Activated CD8-positive, alpha-beta T cell treated with anti-CD3 and anti-CD28 coated beads, Interleukin-2, amount 10 ng/mL, durations not matched to agents 7 days and 5 days (primary cell): ENCODE measurements around the gene IFNW1. TPM values are rescaled to one million over a fixed set of nuclear protein-coding genes. Genes with fewer than 3 reads are reported as not detected.
"Not testable (repeated sequence)": the region's sequence is repeated elsewhere in the genome, so short reads cannot be mapped to it uniquely, and the experiment has no call there.

ENCODE experiments used
- ATAC-seq: fragments of 150-1000 bp; cut with Tn5 transposase; one replicate; pipeline ENCODE4 v1.10.0; 2021; ENCODE audit warnings: moderate library complexity
- CTCF ChIA-PET: fragments of 350-600 bp; sonication (Branson Sonifier 250); formaldehyde crosslinking; loops from one replicate; lab custom pipeline; 2021; ENCODE audit warnings: antibody characterized with exemption; lab: Charles Lee
- POLR2A ChIA-PET: fragments of 350-600 bp; sonication (Branson Sonifier 250); formaldehyde crosslinking; loops from one replicate; lab custom pipeline; 2021; ENCODE audit warnings: antibody characterized with exemption; lab: Charles Lee
- DNase-seq: peaks from one replicate; pipeline ENCODE4 v3.0.0-alpha.2; 2020
- H3K27ac Mint-ChIP-seq: one replicate; pipeline ENCODE4 v1.8.0; 2021; ENCODE audit warnings: mild to moderate bottlenecking, mixed read lengths
- H3K27me3 Mint-ChIP-seq: one replicate; pipeline ENCODE4 v1.8.0; 2021; ENCODE audit warnings: low read depth, mixed read lengths
- H3K36me3 Mint-ChIP-seq: one replicate; pipeline ENCODE4 v1.8.0; 2021; ENCODE audit warnings: low read depth, mixed read lengths
- H3K4me1 Mint-ChIP-seq: one replicate; pipeline ENCODE4 v1.8.0; 2021; ENCODE audit warnings: low read depth, mixed read lengths
- H3K4me3 Mint-ChIP-seq: one replicate; pipeline ENCODE4 v1.8.0; 2021; ENCODE audit warnings: mild to moderate bottlenecking, mixed read lengths
- H3K9me3 Mint-ChIP-seq: one replicate; pipeline ENCODE4 v1.8.0; 2022; ENCODE audit warnings: mixed read lengths; ENCODE audit not compliant: insufficient read depth
- total RNA-seq, 2 experiments: library from RNA; stranded (reverse); gene quantifications; one replicate each; pipeline ENCODE4 v1.2.3, GENCODE V29; 2021

IFNW1 gene
- not detected for total RNA-seq

GRCh38 chr9:21141427-21141882 is at the start of gene IFNW1:
IFNW1 (minus strand) TSS chr9:21141832; CDS start chr9:21141570, 262 bp downstream.
- peak within 1 kb of the TSS; percentile 40 for H3K27ac Mint-ChIP-seq
- POLR2A ChIA-PET, result no interaction called here
- peaks cover 13% of the 10 kb centered on the region for H3K9me3 Mint-ChIP-seq
- H3K4me1 Mint-ChIP-seq, result peaks cover 44% of the 10 kb centered on the region
- peaks cover 35% of the 10 kb centered on the region for H3K36me3 Mint-ChIP-seq
- ATAC-seq (no peak), DNase-seq (no peak)
- H3K27me3 Mint-ChIP-seq, result peaks cover 4% of the 10 kb centered on the region
- no peak within 1 kb of the TSS for H3K4me3 Mint-ChIP-seq
- CTCF ChIA-PET, result interaction anchor here (1.1 to 1.2 kb wide), 2 partner anchors 12 to 29 kb away, joined by 3 to 9 read pairs; no protein-coding TSS in a partner anchor

DNA sequence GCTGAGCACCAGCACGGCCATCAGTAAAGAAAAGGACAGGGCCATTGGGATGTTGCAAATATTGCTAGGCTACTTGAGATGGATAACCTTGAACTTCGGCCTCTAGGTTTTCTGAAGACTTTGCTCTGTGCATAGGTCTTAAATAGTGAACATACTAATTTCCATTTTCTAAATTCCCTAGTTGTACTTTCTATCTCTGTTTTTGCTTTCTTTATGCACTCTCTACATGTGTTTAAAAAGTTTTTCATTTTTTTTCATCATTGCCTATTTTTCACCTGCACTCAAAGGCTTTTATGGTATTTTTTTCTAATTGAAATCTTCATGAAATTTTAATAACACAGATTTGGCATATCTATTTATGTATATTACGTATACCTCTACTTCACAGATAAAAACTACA is 45.9 kb upstream of the IFNW1 start, which contains the start of gene IFNA4:
IFNA4 (minus strand) TSS at position 101 of the 400 bp plus-strand sequence; CDS start at position 45, 56 bp downstream.
- H3K27me3 Mint-ChIP-seq, result peaks cover 13% of the 10 kb centered on the region

DNA sequence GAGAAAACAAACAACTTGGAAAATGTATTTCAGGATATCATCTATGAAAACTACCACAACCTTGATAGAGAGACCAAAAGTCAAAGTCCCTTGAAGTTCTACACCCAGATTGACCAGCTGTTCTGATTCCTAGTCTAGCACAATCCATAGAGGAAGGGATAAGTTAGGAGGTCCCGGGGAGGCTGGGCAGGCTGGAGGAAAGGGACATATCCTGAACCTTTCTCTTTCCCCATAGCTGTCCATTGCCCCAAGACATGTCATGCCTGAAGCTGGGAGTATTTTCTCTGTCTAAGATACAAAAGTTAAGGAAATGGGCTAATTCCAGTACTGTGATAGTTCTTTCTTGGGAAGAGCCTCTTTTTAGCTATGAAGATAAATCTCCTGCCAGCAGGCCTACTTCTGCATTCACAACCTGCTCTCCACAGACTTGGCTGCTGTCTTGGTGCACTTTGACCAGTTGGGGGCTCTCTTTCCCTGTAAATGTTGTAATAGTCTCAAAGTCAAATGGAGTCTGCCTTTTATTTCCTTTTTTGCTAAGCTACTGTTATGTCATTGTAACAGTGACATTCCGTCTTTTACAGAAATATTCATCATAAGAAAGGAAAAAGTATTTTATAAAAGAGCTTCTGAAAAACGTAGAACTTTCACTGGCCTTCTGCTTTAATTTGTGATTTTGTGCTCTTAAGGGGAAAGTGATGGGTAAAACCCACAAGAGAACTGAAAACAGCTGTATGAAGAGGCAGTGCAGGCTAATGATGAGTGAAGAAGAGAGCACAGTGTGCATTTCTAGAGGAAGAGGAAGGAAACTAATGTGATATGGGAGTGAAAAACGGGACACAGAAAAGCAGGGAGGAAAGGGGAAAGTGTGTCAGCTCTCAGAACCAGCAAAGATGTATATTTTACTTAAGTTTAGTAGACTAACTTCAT is 41.4 kb upstream of the IFNW1 start:
- POLR2A ChIA-PET, H3K9me3 Mint-ChIP-seq, H3K4me3 Mint-ChIP-seq, H3K36me3 Mint-ChIP-seq, H3K27ac Mint-ChIP-seq: not testable (repeated sequence)
- H3K4me1 Mint-ChIP-seq, result peaks cover 10% of the 10 kb centered on the region
- H3K27me3 Mint-ChIP-seq, result peaks cover 13% of the 10 kb centered on the region
- CTCF ChIA-PET, result interaction anchor here (0.6 to 2.8 kb wide), 47 partner anchors 9 to 605 kb away, joined by 3 to 26 read pairs (median 4); partner anchors contain the start of gene IFNA8
- DNase-seq (peak; percentile 50), ATAC-seq (peak; percentile 90)

More for the DNA sequence above, 45.9 kb upstream of the IFNW1 start, which contains the start of gene IFNA4:
- H3K4me3 Mint-ChIP-seq, DNase-seq, CTCF ChIA-PET, ATAC-seq, POLR2A ChIA-PET, H3K36me3 Mint-ChIP-seq, H3K27ac Mint-ChIP-seq, H3K9me3 Mint-ChIP-seq: not testable (repeated sequence)
- H3K4me1 Mint-ChIP-seq, result peaks cover 10% of the 10 kb centered on the region

GRCh38 chr9:21174671-21175070 is 33.0 kb upstream of the IFNW1 start:
- CTCF ChIA-PET, result interaction anchor here (0.7 to 3.0 kb wide), 8 partner anchors 8 to 260 kb away, joined by 3 to 24 read pairs (median 4); no protein-coding TSS in a partner anchor

GRCh38 chr9:21172156-21172555 is 30.5 kb upstream of the IFNW1 start:
- ATAC-seq, result no peak
- Mint-ChIP-seq H3K4me1 (no peaks in the 10 kb centered on the region), H3K27me3 (peaks cover 14% of the 10 kb centered on the region), H3K36me3 (peaks cover 2% of the 10 kb centered on the region), H3K4me3 (no peak overlapping the region), H3K27ac (no peak overlapping the region), H3K9me3 (no peaks in the 10 kb centered on the region)
- POLR2A ChIA-PET, result no interaction called here
- DNase-seq, result no peak
- CTCF ChIA-PET, result no interaction called here

More at GRCh38 chr9:21174671-21175070, 33.0 kb upstream of the IFNW1 start:
- ATAC-seq (no peak), DNase-seq (no peak)
- no peaks in the 10 kb centered on the region for H3K9me3 Mint-ChIP-seq
- peaks cover 23% of the 10 kb centered on the region for H3K27me3 Mint-ChIP-seq
- no peaks in the 10 kb centered on the region for H3K36me3 Mint-ChIP-seq
- H3K4me3 Mint-ChIP-seq, result no peak overlapping the region
- no peak overlapping the region for H3K27ac Mint-ChIP-seq
- POLR2A ChIA-PET, result no interaction called here
- H3K4me1 Mint-ChIP-seq, result no peaks in the 10 kb centered on the region

GRCh38 chr9:21171351-21171750 is 29.7 kb upstream of the IFNW1 start:
- H3K27me3 Mint-ChIP-seq, result peaks cover 11% of the 10 kb centered on the region
- H3K9me3 Mint-ChIP-seq, result no peaks in the 10 kb centered on the region
- peaks cover 2% of the 10 kb centered on the region for H3K36me3 Mint-ChIP-seq
- H3K4me1 Mint-ChIP-seq, result no peaks in the 10 kb centered on the region
- ChIA-PET CTCF (no interaction called here), POLR2A (no interaction called here)
- H3K4me3 Mint-ChIP-seq, result no peak overlapping the region
- H3K27ac Mint-ChIP-seq, result no peak overlapping the region
- ATAC-seq (no peak), DNase-seq (no peak)

DNA sequence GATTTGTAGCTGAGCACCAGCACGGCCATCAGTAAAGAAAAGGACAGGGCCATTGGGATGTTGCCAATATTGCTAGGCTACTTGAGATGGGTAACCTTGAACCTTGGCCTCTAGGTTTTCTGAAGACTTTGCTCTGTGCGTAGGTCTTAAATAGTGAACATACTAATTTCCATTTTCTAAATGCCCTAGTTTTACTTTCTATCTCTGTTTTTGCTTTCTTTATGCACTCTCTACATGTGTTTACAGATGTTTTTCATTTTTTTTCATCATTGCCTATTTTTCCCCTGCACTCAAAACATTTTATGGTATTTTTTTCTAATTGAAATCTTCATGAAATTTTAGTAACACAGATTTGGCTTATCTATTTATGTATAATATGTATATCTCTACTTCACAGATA is 24.9 kb upstream of the IFNW1 start, which contains the start of gene IFNA21:
IFNA21 (minus strand) TSS at position 101 of the 400 bp plus-strand sequence; CDS start at position 53, 48 bp downstream.
- H3K27me3 Mint-ChIP-seq, DNase-seq, POLR2A ChIA-PET, ATAC-seq, H3K9me3 Mint-ChIP-seq, H3K27ac Mint-ChIP-seq, H3K4me3 Mint-ChIP-seq: not testable (repeated sequence)
- Mint-ChIP-seq H3K4me1 (peaks cover 18% of the 10 kb centered on the region), H3K36me3 (peaks cover 12% of the 10 kb centered on the region)
- CTCF ChIA-PET, result interaction anchor here (1.2 to 1.8 kb wide), 3 partner anchors 13 to 229 kb away, joined by 4 to 6 read pairs (median 5); no protein-coding TSS in a partner anchor

GRCh38 chr9:21165516-21165915 is 23.9 kb upstream of the IFNW1 start:
- peaks cover 29% of the 10 kb centered on the region for H3K4me1 Mint-ChIP-seq
- no peak overlapping the region for H3K27ac Mint-ChIP-seq
- ATAC-seq, result no peak
- CTCF ChIA-PET, result no interaction called here
- peaks cover 20% of the 10 kb centered on the region for H3K36me3 Mint-ChIP-seq
- no peaks in the 10 kb centered on the region for H3K9me3 Mint-ChIP-seq
- peaks cover 4% of the 10 kb centered on the region for H3K27me3 Mint-ChIP-seq
- DNase-seq, result no peak
- no peak overlapping the region for H3K4me3 Mint-ChIP-seq
- POLR2A ChIA-PET, result no interaction called here

GRCh38 chr9:21160178-21160577 is 18.5 kb upstream of the IFNW1 start:
- Mint-ChIP-seq H3K27ac (peak overlapping the region; percentile 73), H3K27me3 (no peaks in the 10 kb centered on the region), H3K9me3 (peaks cover 10% of the 10 kb centered on the region), H3K4me3 (peak overlapping the region; percentile 60), H3K36me3 (peaks cover 31% of the 10 kb centered on the region), H3K4me1 (peaks cover 55% of the 10 kb centered on the region)
- DNase-seq, result peak; percentile 80
- ChIA-PET POLR2A (no interaction called here), CTCF (interaction anchor here (1.1 to 3.0 kb wide), 7 partner anchors 14 to 82 kb away, joined by 3 to 14 read pairs (median 5); no protein-coding TSS in a partner anchor)
- peak; percentile 88 for ATAC-seq

GRCh38 chr9:21155501-21155900 is 13.9 kb upstream of the IFNW1 start:
- Mint-ChIP-seq H3K36me3 (peaks cover 13% of the 10 kb centered on the region), H3K27ac (no peak overlapping the region), H3K4me1 (peaks cover 36% of the 10 kb centered on the region), H3K9me3 (peaks cover 10% of the 10 kb centered on the region), H3K27me3 (peaks cover 4% of the 10 kb centered on the region), H3K4me3 (no peak overlapping the region)
- DNase-seq (no peak), ATAC-seq (no peak)
- POLR2A ChIA-PET, result no interaction called here
- CTCF ChIA-PET, result interaction anchor here (1.5 to 2.6 kb wide), 3 partner anchors 28 to 531 kb away, joined by 4 to 11 read pairs (median 11); no protein-coding TSS in a partner anchor

GRCh38 chr9:21154018-21154608 is 12.5 kb upstream of the IFNW1 start:
- DNase-seq (peak; percentile 56), ATAC-seq (peak; percentile 93)
- CTCF ChIA-PET, result interaction anchor here (0.6 to 2.2 kb wide), 23 partner anchors 9 to 1227 kb away, joined by 3 to 18 read pairs (median 4); partner anchors contain the start of genes IFNA21 and IFNW1
- POLR2A ChIA-PET, result no interaction called here
- Mint-ChIP-seq H3K27me3 (peaks cover 4% of the 10 kb centered on the region), H3K27ac (no peak overlapping the region), H3K36me3 (peaks cover 13% of the 10 kb centered on the region), H3K9me3 (peaks cover 11% of the 10 kb centered on the region), H3K4me1 (peaks cover 25% of the 10 kb centered on the region), H3K4me3 (no peak overlapping the region)
